ENCODE measurements around the gene LZTFL1.

- TF ChIP-seq, protein P1, sequence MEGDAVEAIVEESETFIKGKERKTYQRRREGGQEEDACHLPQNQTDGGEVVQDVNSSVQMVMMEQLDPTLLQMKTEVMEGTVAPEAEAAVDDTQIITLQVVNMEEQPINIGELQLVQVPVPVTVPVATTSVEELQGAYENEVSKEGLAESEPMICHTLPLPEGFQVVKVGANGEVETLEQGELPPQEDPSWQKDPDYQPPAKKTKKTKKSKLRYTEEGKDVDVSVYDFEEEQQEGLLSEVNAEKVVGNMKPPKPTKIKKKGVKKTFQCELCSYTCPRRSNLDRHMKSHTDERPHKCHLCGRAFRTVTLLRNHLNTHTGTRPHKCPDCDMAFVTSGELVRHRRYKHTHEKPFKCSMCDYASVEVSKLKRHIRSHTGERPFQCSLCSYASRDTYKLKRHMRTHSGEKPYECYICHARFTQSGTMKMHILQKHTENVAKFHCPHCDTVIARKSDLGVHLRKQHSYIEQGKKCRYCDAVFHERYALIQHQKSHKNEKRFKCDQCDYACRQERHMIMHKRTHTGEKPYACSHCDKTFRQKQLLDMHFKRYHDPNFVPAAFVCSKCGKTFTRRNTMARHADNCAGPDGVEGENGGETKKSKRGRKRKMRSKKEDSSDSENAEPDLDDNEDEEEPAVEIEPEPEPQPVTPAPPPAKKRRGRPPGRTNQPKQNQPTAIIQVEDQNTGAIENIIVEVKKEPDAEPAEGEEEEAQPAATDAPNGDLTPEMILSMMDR (IDR thresholded peaks at IDR 0.05): no peak
- no peak for TF ChIP-seq POLR2A (IDR thresholded peaks at IDR 0.05)
These were observed 47.8 kb downstream of the LZTFL1 start for GRCh38 chr3:45794177-45794560.
